MM.1S (cell line): ENCODE data around the gene TRAF3.

Source experiments
- DNase-seq: peaks from one replicate; pipeline ENCODE4 v3.0.0-alpha.2; 2015
- H2AFZ ChIP-seq: fragments of 300-600 bp; sonication (generic); 2 replicates; pipeline ENCODE4 v1.6.0; 2016; ENCODE audit warnings: antibody characterized with exemption, low read length
- H3F3A ChIP-seq: fragments of 300-600 bp; sonication (generic); 2 replicates; pipeline ENCODE4 v1.6.1; 2016; ENCODE audit warnings: mild to moderate bottlenecking, antibody characterized with exemption, low read length, moderate library complexity, mixed read lengths; ENCODE audit not compliant: insufficient read depth
- H3K27ac ChIP-seq: fragments of 300-600 bp; sonication (generic); 2 replicates; pipeline ENCODE4 v1.5.1; 2016; ENCODE audit warnings: mild to moderate bottlenecking, low read length
- H3K27me3 ChIP-seq: fragments of 300-600 bp; sonication (generic); replicated peaks from 2 replicates; pipeline ENCODE4 v1.6.0; 2016; ENCODE audit warnings: low read length; ENCODE audit not compliant: insufficient read depth
- H3K36me3 ChIP-seq: fragments of 300-600 bp; sonication (generic); replicated peaks from 2 replicates; pipeline ENCODE4 v1.6.1; 2016; ENCODE audit warnings: mild to moderate bottlenecking, low read length, mixed read lengths; ENCODE audit not compliant: insufficient read depth
- H3K4me1 ChIP-seq: fragments of 300-600 bp; sonication (generic); 2 replicates; pipeline ENCODE4 v1.6.1; 2016; ENCODE audit warnings: low read length, mixed read lengths
- H3K4me2 ChIP-seq: fragments of 300-600 bp; sonication (generic); 2 replicates; pipeline ENCODE4 v1.6.0; 2016; ENCODE audit warnings: low read depth, low read length
- H3K4me3 ChIP-seq: fragments of 300-600 bp; sonication (generic); 2 replicates; pipeline ENCODE4 v1.5.1; 2016; ENCODE audit warnings: low read length, mixed read lengths
- H3K79me2 ChIP-seq: fragments of 300-600 bp; sonication (generic); 2 replicates; pipeline ENCODE4 v1.6.1; 2016; ENCODE audit warnings: mixed run types, low read length, mixed read lengths
- H3K9ac ChIP-seq: fragments of 300-600 bp; sonication (generic); 2 replicates; pipeline ENCODE4 v1.6.1; 2016; ENCODE audit warnings: low read length, mixed read lengths
- H3K9me2 ChIP-seq: fragments of 300-600 bp; sonication (generic); replicated peaks from 2 replicates; pipeline ENCODE4 v1.6.1; 2016; ENCODE audit warnings: mild to moderate bottlenecking, low read length, mixed read lengths; ENCODE audit not compliant: insufficient read depth
- H3K9me3 ChIP-seq: fragments of 300-600 bp; sonication (generic); replicated peaks from 2 replicates; pipeline ENCODE4 v1.6.1; 2016; ENCODE audit warnings: mild to moderate bottlenecking, low read length, mixed read lengths; ENCODE audit not compliant: insufficient read depth
- H4K20me1 ChIP-seq: fragments of 300-600 bp; sonication (generic); 2 replicates; pipeline ENCODE4 v1.6.1; 2016; ENCODE audit warnings: mild to moderate bottlenecking, low read length, moderate library complexity, mixed read lengths; ENCODE audit not compliant: insufficient read depth
- EZH2 ChIP-seq: fragments of 300-600 bp; sonication (generic); optimal IDR thresholded peaks from 2 replicates; pipeline ENCODE3; 2017; ENCODE audit warnings: low read depth, mild to moderate bottlenecking, antibody characterized with exemption, low read length, mixed read lengths
- EZH2phosphoT487 ChIP-seq: fragments of 300-600 bp; sonication (generic); IDR thresholded peaks from 2 replicates; pipeline ENCODE4 v1.6.1; 2018; ENCODE audit warnings: antibody characterized with exemption, low read length
- TF ChIP-seq, protein P1 (sequence below): fragments of 300-600 bp; sonication (generic); IDR thresholded peaks from 2 replicates; pipeline ENCODE4 v1.5.1; 2016; ENCODE audit warnings: antibody characterized with exemption, low read length, mixed read lengths

Gene TRAF3

DNA sequence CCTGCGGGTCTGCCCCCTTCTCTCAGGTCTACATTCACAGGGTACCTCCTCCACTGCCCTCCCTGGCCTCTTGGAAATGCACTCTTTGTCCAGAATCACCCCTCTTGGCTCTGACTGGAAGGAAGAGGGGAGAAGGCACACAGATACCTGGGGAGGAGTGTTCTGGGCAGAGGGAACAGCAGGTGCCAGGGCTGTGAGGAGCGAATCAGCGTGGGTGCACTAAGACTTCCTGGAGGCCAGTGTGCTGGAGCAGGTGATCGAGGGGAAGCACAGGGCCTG, 8.3 kb upstream of the TRAF3 start:
- TF ChIP-seq EZH2phosphoT487 (no peak), EZH2 (no peak)
- TF ChIP-seq, protein P1, sequence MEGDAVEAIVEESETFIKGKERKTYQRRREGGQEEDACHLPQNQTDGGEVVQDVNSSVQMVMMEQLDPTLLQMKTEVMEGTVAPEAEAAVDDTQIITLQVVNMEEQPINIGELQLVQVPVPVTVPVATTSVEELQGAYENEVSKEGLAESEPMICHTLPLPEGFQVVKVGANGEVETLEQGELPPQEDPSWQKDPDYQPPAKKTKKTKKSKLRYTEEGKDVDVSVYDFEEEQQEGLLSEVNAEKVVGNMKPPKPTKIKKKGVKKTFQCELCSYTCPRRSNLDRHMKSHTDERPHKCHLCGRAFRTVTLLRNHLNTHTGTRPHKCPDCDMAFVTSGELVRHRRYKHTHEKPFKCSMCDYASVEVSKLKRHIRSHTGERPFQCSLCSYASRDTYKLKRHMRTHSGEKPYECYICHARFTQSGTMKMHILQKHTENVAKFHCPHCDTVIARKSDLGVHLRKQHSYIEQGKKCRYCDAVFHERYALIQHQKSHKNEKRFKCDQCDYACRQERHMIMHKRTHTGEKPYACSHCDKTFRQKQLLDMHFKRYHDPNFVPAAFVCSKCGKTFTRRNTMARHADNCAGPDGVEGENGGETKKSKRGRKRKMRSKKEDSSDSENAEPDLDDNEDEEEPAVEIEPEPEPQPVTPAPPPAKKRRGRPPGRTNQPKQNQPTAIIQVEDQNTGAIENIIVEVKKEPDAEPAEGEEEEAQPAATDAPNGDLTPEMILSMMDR = no peak
- Histone ChIP-seq H3K4me2 (no peak overlapping the region), H3K9me3 (no peaks in the 10 kb centered on the region)

DNA sequence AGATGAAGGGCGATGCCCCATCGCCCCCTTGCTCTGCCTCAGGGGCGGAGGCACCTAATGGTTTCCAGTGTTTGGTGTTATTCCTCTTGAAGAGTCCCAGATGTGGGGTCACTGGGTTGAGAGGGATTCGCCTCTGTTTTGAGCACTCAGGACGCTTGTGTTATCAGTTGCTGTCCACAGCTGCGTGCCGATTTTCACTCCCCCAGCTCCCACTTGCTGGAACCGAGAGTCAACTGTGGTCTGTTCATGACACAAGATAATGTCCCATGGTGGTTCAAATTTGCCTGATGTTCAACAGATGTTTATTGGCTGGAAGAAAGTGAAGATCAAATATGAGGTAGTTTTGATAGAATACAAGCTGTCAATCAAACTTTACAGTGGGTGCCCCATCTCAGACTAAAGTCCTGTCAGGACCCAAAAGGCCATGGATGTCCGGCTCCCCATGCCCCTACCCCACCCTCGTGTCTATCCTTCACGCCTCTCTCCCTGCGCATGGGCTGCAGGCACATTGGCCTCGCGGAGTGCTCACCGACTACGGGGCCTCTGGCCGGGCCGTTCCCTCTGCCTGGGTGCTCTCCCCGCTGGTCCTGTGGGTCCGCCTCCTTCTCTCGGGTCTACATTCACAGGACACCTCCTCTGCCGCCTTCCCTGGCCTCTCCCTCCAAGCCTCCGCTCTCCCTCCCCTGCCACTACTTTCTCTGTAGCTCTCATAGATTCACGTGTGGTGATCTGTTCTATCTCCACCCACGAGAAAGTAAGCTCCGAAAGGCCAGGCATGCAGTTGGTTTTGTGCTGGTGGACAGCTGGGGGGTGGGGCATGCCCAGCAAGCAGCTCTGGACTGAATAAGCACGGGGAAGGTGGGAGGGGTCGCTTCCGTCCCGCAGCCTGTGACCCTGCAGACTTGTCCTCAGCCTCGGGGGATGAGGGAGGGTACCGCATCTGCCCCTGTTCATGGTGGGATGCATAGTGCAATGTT, 6.8 kb upstream of the TRAF3 start:
- Histone ChIP-seq H3K4me2 (no peak overlapping the region), H2AFZ (no peak overlapping the region)

More for the DNA sequence above, 8.3 kb upstream of the TRAF3 start:
- Histone ChIP-seq H3K9me2 (no peaks in the 10 kb centered on the region), H3K4me3 (no peak overlapping the region), H4K20me1 (no peaks in the 10 kb centered on the region), H2AFZ (no peak overlapping the region), H3K27ac (no peak overlapping the region), H3K4me1 (no peaks in the 10 kb centered on the region), H3K27me3 (no peaks in the 10 kb centered on the region), H3K79me2 (no peaks in the 10 kb centered on the region), H3F3A (no peaks in the 10 kb centered on the region), H3K36me3 (no peaks in the 10 kb centered on the region), H3K9ac (no peak overlapping the region)
- no peak for DNase-seq

DNA sequence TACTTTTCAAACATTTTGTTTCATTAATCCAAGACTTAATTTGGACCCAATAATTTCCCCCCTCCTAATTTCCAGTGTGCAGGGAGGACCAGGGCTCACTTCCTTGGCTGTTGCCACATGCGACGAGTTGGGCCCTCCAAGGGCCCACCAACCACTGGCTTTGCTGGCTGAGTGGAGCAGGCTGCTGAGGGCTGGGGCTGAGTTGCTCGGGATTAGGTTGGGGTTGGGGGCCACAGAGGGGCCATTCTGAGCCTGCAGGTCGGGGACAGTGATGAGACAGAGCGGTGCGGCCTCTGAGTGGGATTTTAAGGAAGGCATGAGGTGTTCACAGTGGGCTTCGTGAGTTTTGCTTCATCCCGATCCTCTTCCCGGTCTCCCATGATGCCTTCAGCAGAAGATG, 6.1 kb upstream of the TRAF3 start:
- Histone ChIP-seq H3K4me1 (0 out of 2 replicates have a peak, but pooled peaks cover 4% of the 10 kb centered on the region), H3K9ac (no peak overlapping the region), H3K27me3 (no peaks in the 10 kb centered on the region), H3F3A (no peaks in the 10 kb centered on the region), H3K9me2 (no peaks in the 10 kb centered on the region), H3K79me2 (no peaks in the 10 kb centered on the region), H4K20me1 (no peaks in the 10 kb centered on the region), H3K9me3 (no peaks in the 10 kb centered on the region), H3K4me2 (no peak overlapping the region), H3K27ac (no peak overlapping the region), H3K4me3 (no peak overlapping the region), H3K36me3 (no peaks in the 10 kb centered on the region), H2AFZ (no peak overlapping the region)
- no peak for DNase-seq
- no peak for TF ChIP-seq EZH2
- TF ChIP-seq, protein P1 = no peak
- TF ChIP-seq EZH2phosphoT487 = no peak

More for the DNA sequence above, 6.8 kb upstream of the TRAF3 start:
- H3K36me3 ChIP-seq = no peaks in the 10 kb centered on the region
- H3K9me3 ChIP-seq = no peaks in the 10 kb centered on the region
- no peaks in the 10 kb centered on the region for H3K9me2 ChIP-seq
- H3K79me2 ChIP-seq = no peaks in the 10 kb centered on the region
- no peak for DNase-seq
- no peak overlapping the region for H3K27ac ChIP-seq
- 0 out of 2 replicates have a peak, but pooled peaks cover 4% of the 10 kb centered on the region for H3K4me1 ChIP-seq
- no peak overlapping the region for H3K9ac ChIP-seq
- no peaks in the 10 kb centered on the region for H3K27me3 ChIP-seq
- no peaks in the 10 kb centered on the region for H4K20me1 ChIP-seq
- no peak for TF ChIP-seq EZH2phosphoT487
- TF ChIP-seq, protein P1 = no peak
- TF ChIP-seq EZH2 = no peak
- H3K4me3 ChIP-seq = no peak overlapping the region
- H3F3A ChIP-seq = no peaks in the 10 kb centered on the region
